ENCODE measurements around the gene ZNF776. TPM values are rescaled to one million over a fixed set of nuclear protein-coding genes. Genes with fewer than 3 reads are reported as not detected.

The ZNF776 gene
- 10 to 100 TPM in 2 of 4 donors, 1 to 10 TPM in 2; 5.3 to 18.1 (median 10.1) TPM for total RNA-seq

DNA sequence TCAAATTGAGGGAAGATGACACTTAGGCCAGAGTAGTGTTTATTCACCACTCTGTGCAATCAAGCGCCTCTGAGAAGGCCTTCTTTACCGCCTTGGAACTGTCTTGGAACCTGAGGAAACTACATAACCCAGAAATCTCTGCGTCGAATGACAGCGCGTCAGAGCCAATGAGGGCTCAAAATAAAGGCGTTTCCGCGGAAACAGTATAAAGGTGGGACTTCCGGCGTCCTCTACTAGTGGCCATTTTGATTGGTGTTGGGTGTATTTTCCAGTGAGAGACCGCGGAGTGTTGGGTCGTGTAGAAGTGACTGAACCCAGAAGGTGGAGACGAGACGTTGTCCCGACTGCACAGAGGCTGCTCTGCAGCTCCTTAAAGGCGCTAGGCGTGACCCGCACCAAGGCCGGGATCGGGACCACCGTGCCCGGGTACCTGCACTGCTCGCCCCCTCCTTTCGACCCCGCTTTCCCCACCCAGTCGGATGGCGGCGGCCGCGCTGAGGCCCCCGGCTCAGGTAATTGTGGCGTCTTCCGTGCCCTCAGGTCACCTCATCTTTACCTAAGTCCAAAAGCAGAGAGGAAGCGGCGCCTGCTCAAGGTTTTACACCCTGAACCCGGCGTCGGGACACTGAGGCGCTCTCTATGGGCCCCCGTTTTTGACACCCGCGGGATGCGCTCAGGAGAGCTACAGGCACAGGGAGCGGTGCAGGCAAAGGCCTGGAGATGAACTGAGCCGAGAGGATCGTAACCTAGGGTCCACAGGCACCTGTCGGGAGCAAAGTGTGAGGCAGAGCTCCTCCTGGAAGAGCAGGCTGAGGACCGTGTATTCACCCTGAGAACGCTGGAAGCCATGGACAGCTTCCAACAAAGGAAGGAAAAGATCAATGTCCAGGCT is at the start of gene ZNF776:
Gene ZNF776, plus strand, starts transcription at position 236 of the 892 bp plus-strand sequence. Its CDS starts 244 bp downstream, at position 480.
- ATAC-seq (ENCODE audit: low FRiP score) = peak; percentile 91

DNA sequence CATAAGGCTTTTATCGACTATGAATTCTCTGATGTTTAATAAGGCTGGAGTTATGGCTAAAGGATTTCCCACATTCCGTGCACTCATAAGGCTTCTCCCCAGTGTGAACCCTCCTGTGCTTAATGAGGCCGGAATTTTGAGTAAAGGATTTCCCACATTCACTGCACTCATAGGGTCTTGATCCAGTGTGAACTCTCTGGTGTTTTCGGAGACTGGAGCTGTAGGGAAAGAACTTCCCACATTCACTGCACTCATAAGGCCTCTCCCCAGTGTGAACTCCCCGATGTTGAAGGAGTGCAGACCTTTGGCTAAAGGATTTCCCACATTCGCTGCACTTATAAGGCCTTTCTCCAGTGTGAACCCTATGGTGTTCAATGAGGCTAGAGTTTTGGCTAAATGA is 45.0 kb upstream of the ZNF776 start:
- ATAC-seq (ENCODE audit: low FRiP score) = no peak
- no peak for DNase-seq (ENCODE audit: low spot score)
- TF ChIP-seq CTCF (IDR thresholded peaks at IDR 0.05) = no peak

More for the DNA sequence above, at the start of gene ZNF776:
- DNase-seq (ENCODE audit: low spot score) = peak; percentile 60
- no peak for TF ChIP-seq CTCF (IDR thresholded peaks at IDR 0.05)

DNA sequence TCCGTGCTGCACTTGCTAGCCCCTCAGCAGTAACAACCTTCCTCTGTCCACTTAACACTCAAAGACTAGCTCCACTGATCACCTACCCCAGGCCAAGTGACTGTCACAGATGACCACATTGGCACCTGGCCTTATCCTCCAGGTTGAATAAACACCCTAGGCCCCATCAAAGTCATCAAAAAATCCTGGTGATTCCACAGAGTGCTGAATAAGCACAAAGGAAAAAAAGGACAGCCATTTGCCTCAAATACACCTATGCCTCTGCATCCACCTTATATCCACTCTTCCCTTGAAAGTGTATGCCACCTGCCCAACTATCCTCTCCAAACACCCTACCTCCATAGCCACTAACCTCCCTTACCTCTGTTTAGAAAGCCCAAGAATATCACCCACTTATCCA is 40.3 kb upstream of the ZNF776 start:
- no peak for ATAC-seq (ENCODE audit: low FRiP score)
- DNase-seq (ENCODE audit: low spot score) = no peak
- TF ChIP-seq CTCF (IDR thresholded peaks at IDR 0.05) = no peak

DNA sequence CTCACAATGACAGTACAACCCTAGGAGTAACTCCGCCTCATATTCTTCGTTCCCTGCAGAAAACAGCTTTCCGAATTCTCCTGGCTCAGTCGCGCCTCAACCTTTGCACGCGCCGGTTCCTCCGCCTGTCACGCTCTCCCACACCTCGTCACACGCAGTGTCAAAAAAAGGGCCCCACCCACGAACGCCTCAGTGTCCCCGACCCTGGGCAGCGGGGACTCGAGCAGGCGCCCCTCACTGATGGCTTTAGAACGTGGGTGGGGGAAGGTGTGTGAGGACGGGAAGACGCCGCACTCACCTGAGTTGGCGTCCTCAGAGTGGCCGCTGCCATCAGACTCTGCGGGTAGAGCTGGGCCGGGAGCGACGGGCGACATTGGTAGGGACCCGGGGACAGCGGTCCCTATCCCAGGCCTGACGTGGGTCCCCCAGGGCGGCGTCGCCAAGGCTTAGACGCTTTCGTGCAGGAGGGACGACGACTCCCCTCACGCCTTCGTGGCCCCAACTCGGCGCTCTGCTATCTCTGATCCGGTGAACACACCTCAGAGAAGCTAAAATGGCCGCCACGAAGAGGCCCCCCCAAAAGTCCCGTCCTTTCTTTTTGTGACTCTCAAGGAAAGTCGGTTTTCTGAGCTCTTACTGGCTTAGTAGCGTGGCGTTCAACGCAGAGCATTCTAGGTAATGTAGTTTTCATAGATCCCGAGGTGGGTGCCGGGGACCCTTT is 37.8 kb upstream of the ZNF776 start, which contains the start of gene ZNF154:
Gene ZNF154, minus strand, starts transcription at position 564 of the 721 bp plus-strand sequence. Its CDS starts 233 bp downstream, at position 331.
- TF ChIP-seq CTCF (IDR thresholded peaks at IDR 0.05) = no peak
- ATAC-seq (ENCODE audit: low FRiP score) (no peak), DNase-seq (ENCODE audit: low spot score) (no peak)

GRCh38 chr19:57709616-57710015 is 37.0 kb upstream of the ZNF776 start:
- no peak for DNase-seq (ENCODE audit: low spot score)
- ATAC-seq (ENCODE audit: low FRiP score) = no peak
- TF ChIP-seq CTCF (IDR thresholded peaks at IDR 0.05) = no peak

GRCh38 chr19:57712222-57712621 is 34.4 kb upstream of the ZNF776 start:
- TF ChIP-seq CTCF (IDR thresholded peaks at IDR 0.05) = no peak
- no peak for ATAC-seq (ENCODE audit: low FRiP score)
- DNase-seq (ENCODE audit: low spot score) = no peak
